ENCODE data around the gene MRPL19.

GRCh38 chr2:75637568-75637967, 9.0 kb upstream of the MRPL19 start:
- TF ChIP-seq CTCF (conservative IDR thresholded peaks at IDR 0.05; ENCODE audit: low read depth in 2 of 2) (no peak), EZH2 (IDR thresholded peaks at IDR 0.05; ENCODE audit: low read depth, unreplicated experiment) (no peak), REST (IDR thresholded peaks at IDR 0.05; ENCODE audit: unreplicated experiment) (no peak), POLR2AphosphoS5 (IDR thresholded peaks at IDR 0.05; ENCODE audit: low read depth) (no peak), EZH2phosphoT487 (IDR thresholded peaks at IDR 0.05; ENCODE audit: unreplicated experiment) (no peak), JUNB (IDR thresholded peaks at IDR 0.05; ENCODE audit: unreplicated experiment) (no peak), ZNF114 (CRISPR knock-in tag; IDR thresholded peaks at IDR 0.05) (no peak)

Measured in GM23338 (cell line).